Measurements from ENCODE around the gene COL26A1. TPM values are rescaled to one million over a fixed set of nuclear protein-coding genes. Genes with fewer than 3 reads are reported as not detected.

The COL26A1 gene
- total RNA-seq, 1 donor from 2014 or later: 66.2 TPM

- Mint-ChIP-seq H3K4me1 (ENCODE audit: low read depth, unreplicated experiment) (peaks cover 9% of the 10 kb centered on the region), H3K9me3 (ENCODE audit: unreplicated experiment) (peaks cover 1% of the 10 kb centered on the region), H3K36me3 (ENCODE audit: unreplicated experiment) (no peaks in the 10 kb centered on the region), H3K4me3 (ENCODE audit: unreplicated experiment) (no peak overlapping the region), H3K27ac (ENCODE audit: unreplicated experiment) (no peak overlapping the region), H3K27me3 (ENCODE audit: unreplicated experiment) (peaks cover 11% of the 10 kb centered on the region)
- TF ChIP-seq CTCF (IDR thresholded peaks at IDR 0.05; ENCODE audit: partially characterized antibody, unreplicated experiment): no peak
- no peak for DNase-seq
Observed at GRCh38 chr7:101506531-101506930, 143.9 kb downstream of the COL26A1 start.

GRCh38 chr7:101507327-101507726, 144.7 kb downstream of the COL26A1 start:
- DNase-seq: no peak
- Mint-ChIP-seq H3K4me3 (ENCODE audit: unreplicated experiment) (no peak overlapping the region), H3K4me1 (ENCODE audit: low read depth, unreplicated experiment) (peaks cover 9% of the 10 kb centered on the region), H3K36me3 (ENCODE audit: unreplicated experiment) (no peaks in the 10 kb centered on the region), H3K27me3 (ENCODE audit: unreplicated experiment) (peaks cover 13% of the 10 kb centered on the region), H3K9me3 (ENCODE audit: unreplicated experiment) (peaks cover 1% of the 10 kb centered on the region), H3K27ac (ENCODE audit: unreplicated experiment) (peak overlapping the region; percentile 33)
- no peak for TF ChIP-seq CTCF (IDR thresholded peaks at IDR 0.05; ENCODE audit: partially characterized antibody, unreplicated experiment)

GRCh38 chr7:101507791-101508252, 145.1 kb downstream of the COL26A1 start:
- Mint-ChIP-seq H3K4me1 (ENCODE audit: low read depth, unreplicated experiment) (peaks cover 9% of the 10 kb centered on the region), H3K9me3 (ENCODE audit: unreplicated experiment) (peaks cover 1% of the 10 kb centered on the region), H3K36me3 (ENCODE audit: unreplicated experiment) (no peaks in the 10 kb centered on the region), H3K27me3 (ENCODE audit: unreplicated experiment) (peaks cover 13% of the 10 kb centered on the region), H3K27ac (ENCODE audit: unreplicated experiment) (peak overlapping the region; percentile 52), H3K4me3 (ENCODE audit: unreplicated experiment) (no peak overlapping the region)
- TF ChIP-seq CTCF (IDR thresholded peaks at IDR 0.05; ENCODE audit: partially characterized antibody, unreplicated experiment): peak; percentile 76
- peak; percentile 64 for DNase-seq

GRCh38 chr7:101510297-101510696, 147.6 kb downstream of the COL26A1 start:
- no peak for DNase-seq
- H3K4me3 Mint-ChIP-seq (ENCODE audit: unreplicated experiment): no peak overlapping the region
- H3K27ac Mint-ChIP-seq (ENCODE audit: unreplicated experiment): no peak overlapping the region
- H3K36me3 Mint-ChIP-seq (ENCODE audit: unreplicated experiment): no peaks in the 10 kb centered on the region
- H3K9me3 Mint-ChIP-seq (ENCODE audit: unreplicated experiment): no peaks in the 10 kb centered on the region
- peaks cover 9% of the 10 kb centered on the region for H3K4me1 Mint-ChIP-seq (ENCODE audit: low read depth, unreplicated experiment)
- TF ChIP-seq CTCF (IDR thresholded peaks at IDR 0.05; ENCODE audit: partially characterized antibody, unreplicated experiment): no peak
- H3K27me3 Mint-ChIP-seq (ENCODE audit: unreplicated experiment): peaks cover 7% of the 10 kb centered on the region

GRCh38 chr7:101511965-101512364, 149.3 kb downstream of the COL26A1 start:
- no peak for TF ChIP-seq CTCF (IDR thresholded peaks at IDR 0.05; ENCODE audit: partially characterized antibody, unreplicated experiment)
- DNase-seq: no peak
- no peak overlapping the region for H3K27ac Mint-ChIP-seq (ENCODE audit: unreplicated experiment)
- peaks cover 2% of the 10 kb centered on the region for H3K9me3 Mint-ChIP-seq (ENCODE audit: unreplicated experiment)
- no peaks in the 10 kb centered on the region for H3K36me3 Mint-ChIP-seq (ENCODE audit: unreplicated experiment)
- H3K4me3 Mint-ChIP-seq (ENCODE audit: unreplicated experiment): no peak overlapping the region
- peaks cover 9% of the 10 kb centered on the region for H3K4me1 Mint-ChIP-seq (ENCODE audit: low read depth, unreplicated experiment)
- peaks cover 7% of the 10 kb centered on the region for H3K27me3 Mint-ChIP-seq (ENCODE audit: unreplicated experiment)

Measured in glutamatergic neuron (in vitro differentiated cells).